HuH-7.5 (cell line): ENCODE measurements around the gene ZMIZ2.
"Not testable (repeated sequence)": the region's sequence is repeated elsewhere in the genome, so short reads cannot be mapped to it uniquely, and the experiment has no call there.

ENCODE experiments used
- DNase-seq: peaks from one replicate; pipeline ENCODE4 v3.0.0; 2011; ENCODE audit warnings: low spot score

ZMIZ2 gene

DNA sequence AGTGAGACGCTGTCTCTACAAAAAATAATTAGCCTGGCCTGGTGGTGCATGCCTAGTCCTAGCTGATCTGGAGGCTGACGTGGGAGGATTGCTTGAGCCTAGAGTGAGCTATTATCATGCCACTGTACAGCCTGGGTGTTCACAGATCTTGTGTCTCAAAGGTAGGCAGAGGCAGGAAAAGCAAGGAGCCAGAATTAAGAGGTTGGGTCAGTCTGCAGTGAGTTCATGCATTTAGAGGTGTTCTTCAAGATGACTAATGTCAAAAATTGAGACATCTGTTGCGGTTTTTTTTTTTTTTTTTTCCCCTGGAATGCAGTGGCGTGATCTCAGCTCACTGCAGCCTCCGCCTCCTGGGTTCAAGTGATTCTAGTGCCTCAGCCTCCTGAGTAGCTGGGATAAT lies 53.2 kb downstream of the ZMIZ2 start:
- DNase-seq: no peak

GRCh38 chr7:44802418-44803025 lies 53.9 kb downstream of the ZMIZ2 start:
- no peak for DNase-seq

DNA sequence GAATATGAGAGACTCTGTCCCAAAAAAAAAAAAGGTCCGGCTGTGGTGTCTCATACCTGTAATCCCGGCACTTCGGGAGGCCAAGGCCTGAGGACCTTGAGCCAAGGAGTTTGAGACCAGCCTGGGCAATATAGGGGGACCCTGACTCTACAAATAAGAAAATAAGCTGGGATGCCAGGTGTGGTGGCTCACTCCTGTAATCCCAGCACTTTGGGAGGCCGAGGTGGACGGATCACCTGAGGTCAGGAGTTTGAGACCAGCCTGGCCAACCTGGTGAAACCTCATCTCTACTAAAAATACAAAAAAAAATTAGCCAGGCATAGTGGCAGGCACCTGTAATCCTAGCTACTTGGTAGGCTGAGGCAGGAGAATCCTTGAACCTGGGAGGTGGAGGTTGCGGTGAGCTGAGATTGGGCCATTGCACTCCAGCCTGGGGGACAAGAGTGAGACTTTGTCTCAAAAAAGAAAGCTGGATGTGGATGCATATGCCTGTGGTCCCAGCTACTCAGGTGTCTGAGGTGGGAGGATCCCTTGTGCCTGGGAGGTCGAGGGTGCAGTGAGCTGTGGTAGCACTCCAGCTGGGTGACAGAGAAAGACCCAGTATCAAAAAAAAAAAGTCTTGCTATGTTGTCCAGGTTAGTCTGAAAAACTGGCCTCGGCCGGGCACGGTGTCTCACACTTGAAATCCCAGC lies 55.3 kb downstream of the ZMIZ2 start:
- DNase-seq: not testable (repeated sequence)

- no peak for DNase-seq
Measured at GRCh38 chr7:44805950-44806349, 57.3 kb downstream of the ZMIZ2 start.

GRCh38 chr7:44808914-44809393 lies 60.3 kb downstream of the ZMIZ2 start:
- no peak for DNase-seq

DNA sequence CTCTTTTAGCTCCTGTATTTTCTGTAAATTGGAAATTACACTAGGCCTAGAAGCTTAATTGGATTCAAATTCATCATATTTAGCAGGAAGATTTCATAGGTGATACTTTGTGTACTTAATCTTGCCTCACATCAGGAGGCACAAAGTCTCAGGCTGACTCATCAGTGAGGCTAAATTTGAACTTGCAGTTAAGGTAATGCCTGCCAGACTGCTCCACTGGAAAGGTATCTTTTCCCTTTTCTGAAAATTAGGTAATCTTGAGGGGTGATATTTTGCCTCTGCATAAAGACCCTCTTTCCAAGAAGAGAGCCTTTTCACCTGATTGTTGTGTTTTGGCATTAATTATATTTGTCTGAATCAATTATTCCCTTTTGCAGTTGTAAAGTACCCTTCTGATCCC lies 62.4 kb downstream of the ZMIZ2 start:
- DNase-seq: no peak

GRCh38 chr7:44811571-44811970 lies 62.9 kb downstream of the ZMIZ2 start:
- no peak for DNase-seq

DNA sequence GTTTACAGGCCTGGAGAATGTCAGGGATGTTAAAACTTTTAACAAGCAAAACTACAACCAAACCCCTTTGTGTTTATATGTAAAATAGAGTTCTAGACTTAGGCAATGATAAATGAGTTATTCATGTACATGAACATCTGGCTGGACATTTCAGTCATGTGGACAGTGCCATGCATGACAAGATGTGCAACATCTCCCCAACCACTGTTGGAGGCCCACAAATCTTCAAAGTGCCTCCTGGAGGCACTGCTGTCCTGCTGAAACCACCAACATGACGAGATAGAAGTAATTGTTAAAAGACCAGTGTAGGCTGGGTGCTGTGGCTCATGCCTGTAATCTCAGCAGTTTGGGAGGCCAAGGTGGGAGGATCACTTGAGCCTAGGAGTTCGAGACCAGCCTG lies 66.3 kb downstream of the ZMIZ2 start:
- DNase-seq: no peak

DNA sequence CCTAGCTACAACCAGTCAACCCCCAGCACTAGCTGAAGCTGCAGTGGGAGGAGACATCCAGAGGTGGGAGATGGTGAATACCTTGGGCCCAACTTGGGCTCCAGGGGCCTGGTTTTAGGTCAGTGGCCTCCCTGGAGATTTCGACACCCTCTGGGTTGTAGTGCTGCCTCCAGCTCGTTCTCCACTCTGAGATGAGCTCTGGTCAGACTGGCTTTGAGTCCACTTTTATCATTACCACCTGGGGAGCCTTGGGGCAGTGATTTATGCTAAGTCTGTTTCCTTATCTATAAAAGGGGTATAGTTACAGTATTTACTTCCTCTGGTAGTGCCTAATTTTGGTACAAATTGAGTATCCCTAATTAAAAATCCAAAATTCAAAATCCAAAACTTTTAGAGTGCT lies 70.6 kb downstream of the ZMIZ2 start:
- no peak for DNase-seq
